H9 (cell line): Measurements from ENCODE around the gene FEV. TPM values are rescaled to one million over a fixed set of nuclear protein-coding genes. Genes with fewer than 3 reads are reported as not detected.

Experiments used
- DNase-seq: peaks from one replicate; pipeline ENCODE4 v3.0.0-alpha.2; 2017
- H2AFZ ChIP-seq: one replicate; pipeline ENCODE4 v1.6.1; 2013; ENCODE audit warnings: mild to moderate bottlenecking, low read length, control low read depth, moderate library complexity
- H2AK5ac ChIP-seq: 2 replicates; pipeline ENCODE4 v1.6.1; 2013; ENCODE audit warnings: low read length, control low read depth, mixed read lengths; ENCODE audit not compliant: insufficient read length
- H2BK120ac ChIP-seq: one replicate; pipeline ENCODE4 v1.6.1; 2013; ENCODE audit warnings: low read depth, mild to moderate bottlenecking, low read length, control low read depth, inconsistent platforms; ENCODE audit not compliant: poor library complexity, severe bottlenecking
- H2BK12ac ChIP-seq: 2 replicates; pipeline ENCODE4 v1.6.1; 2013; ENCODE audit warnings: low read length, control low read depth, mixed read lengths, low read depth; ENCODE audit not compliant: insufficient read length
- H2BK15ac ChIP-seq: 2 replicates; pipeline ENCODE4 v1.6.1; 2013; ENCODE audit warnings: low read depth, low read length, control low read depth
- H2BK20ac ChIP-seq: one replicate; pipeline ENCODE4 v1.6.1; 2013; ENCODE audit warnings: low read depth, mild to moderate bottlenecking, low read length, control low read depth, inconsistent platforms; ENCODE audit not compliant: poor library complexity, severe bottlenecking
- H2BK5ac ChIP-seq: 2 replicates; pipeline ENCODE4 v1.6.1; 2013; ENCODE audit warnings: low read length, control low read depth, mixed read lengths; ENCODE audit not compliant: insufficient read length
- H3K14ac ChIP-seq: 2 replicates; pipeline ENCODE4 v1.6.1; 2013; ENCODE audit warnings: low read length, control low read depth; ENCODE audit not compliant: insufficient read depth
- H3K18ac ChIP-seq: 2 replicates; pipeline ENCODE4 v1.6.1; 2013; ENCODE audit warnings: low read depth, mild to moderate bottlenecking, mixed read lengths, low read length, control low read depth; ENCODE audit not compliant: insufficient read length
- H3K23ac ChIP-seq: 2 replicates; pipeline ENCODE4 v1.6.1; 2013; ENCODE audit warnings: low read length, control low read depth, mixed read lengths, low read depth; ENCODE audit not compliant: insufficient read length
- H3K23me2 ChIP-seq: 2 replicates; pipeline ENCODE4 v1.6.1; 2013; ENCODE audit warnings: low read depth, mild to moderate bottlenecking, mixed read lengths, low read length, control low read depth; ENCODE audit not compliant: insufficient read length, poor library complexity, severe bottlenecking
- H3K27ac ChIP-seq: 2 replicates; pipeline ENCODE4 v1.5.1; 2013; ENCODE audit warnings: low read length, control low read depth, mixed read lengths, low read depth; ENCODE audit not compliant: insufficient read length
- H3K27me3 ChIP-seq: 2 replicates; pipeline ENCODE4 v1.6.1; 2013; ENCODE audit warnings: low read length, control low read depth, inconsistent platforms; ENCODE audit not compliant: insufficient read depth
- H3K4ac ChIP-seq: 2 replicates; pipeline ENCODE4 v1.6.1; 2013; ENCODE audit warnings: low read depth, mild to moderate bottlenecking, control low read depth, inconsistent platforms, low read length, moderate library complexity
- H3K4me1 ChIP-seq: 2 replicates; pipeline ENCODE4 v1.6.1; 2013; ENCODE audit warnings: low read length, control low read depth, inconsistent platforms; ENCODE audit not compliant: insufficient read depth
- H3K4me2 ChIP-seq: 2 replicates; pipeline ENCODE4 v1.6.1; 2013; ENCODE audit warnings: low read length, control low read depth, mixed read lengths; ENCODE audit not compliant: insufficient read length, insufficient read depth
- H3K56ac ChIP-seq: 2 replicates; pipeline ENCODE4 v1.6.1; 2013; ENCODE audit warnings: low read depth, mild to moderate bottlenecking, mixed read lengths, low read length, control low read depth; ENCODE audit not compliant: insufficient read length
- H3K79me1 ChIP-seq: 2 replicates; pipeline ENCODE4 v1.6.1; 2013; ENCODE audit warnings: low read depth, mild to moderate bottlenecking, moderate library complexity, low read length, control low read depth, inconsistent platforms; ENCODE audit not compliant: insufficient read depth, poor library complexity, severe bottlenecking
- H3K79me2 ChIP-seq: 2 replicates; pipeline ENCODE4 v1.6.1; 2013; ENCODE audit warnings: low read length, control low read depth, inconsistent platforms; ENCODE audit not compliant: insufficient read depth
- H3K9ac ChIP-seq: 2 replicates; pipeline ENCODE4 v1.6.1; 2013; ENCODE audit warnings: low read length, control low read depth, mixed read lengths; ENCODE audit not compliant: insufficient read length; ENCODE audit errors: extremely low read depth
- H3K9me3 ChIP-seq: one replicate; pipeline ENCODE4 v1.6.1; 2013; ENCODE audit warnings: low read depth, low read length, inconsistent platforms; ENCODE audit not compliant: control insufficient read depth
- H3T11ph ChIP-seq: one replicate; pipeline ENCODE4 v1.6.1; 2013; ENCODE audit warnings: mild to moderate bottlenecking, low read length, control low read depth, inconsistent platforms
- H4K20me1 ChIP-seq: one replicate; pipeline ENCODE4 v1.6.1; 2013; ENCODE audit not compliant: control insufficient read depth, insufficient read length, insufficient read depth
- H4K5ac ChIP-seq: 2 replicates; pipeline ENCODE4 v1.6.1; 2013; ENCODE audit warnings: low read depth, mild to moderate bottlenecking, mixed read lengths, low read length, control low read depth; ENCODE audit not compliant: insufficient read length
- H4K8ac ChIP-seq: replicated peaks from 2 replicates; pipeline ENCODE4 v1.6.1; 2013; ENCODE audit warnings: low read length, control low read depth, mixed read lengths, low read depth; ENCODE audit not compliant: insufficient read length
- H4K91ac ChIP-seq: 2 replicates; pipeline ENCODE4 v1.6.1; 2013; ENCODE audit warnings: low read depth, mild to moderate bottlenecking, moderate library complexity, mixed read lengths, low read length, control low read depth; ENCODE audit not compliant: insufficient read length
- H3K27ac Mint-ChIP-seq, 3 experiments: 2 replicates in 2 of 3; 3 replicates in 1 of 3; pipeline ENCODE4 v1.8.0; 2020 to 2021; ENCODE audit warnings: mixed read lengths in 3 of 3, mild to moderate bottlenecking in 1 of 3, moderate library complexity in 1 of 3
- H3K27me3 Mint-ChIP-seq: 2 replicates; pipeline ENCODE4 v1.8.0; 2021; ENCODE audit warnings: low read depth, mild to moderate bottlenecking, moderate library complexity, mixed read lengths
- H3K36me3 Mint-ChIP-seq, 3 experiments: 2 replicates in 2 of 3; 3 replicates in 1 of 3; pipeline ENCODE4 v1.8.0; 2020 to 2021; ENCODE audit warnings: low read depth in 3 of 3, mixed read lengths in 3 of 3; ENCODE audit not compliant: insufficient read depth in 1 of 3
- H3K4me1 Mint-ChIP-seq, 2 experiments: 2 replicates each; pipeline ENCODE4 v1.8.0; 2020; ENCODE audit warnings: mixed read lengths in 2 of 2
- H3K4me3 Mint-ChIP-seq, 2 experiments: 2 replicates in 1 of 2; 3 replicates in 1 of 2; pipeline ENCODE4 v1.8.0; 2020 to 2021; ENCODE audit warnings: mild to moderate bottlenecking in 2 of 2, mixed read lengths in 2 of 2, moderate library complexity in 1 of 2
- H3K9me3 Mint-ChIP-seq, 2 experiments: 2 replicates in 1 of 2; 3 replicates in 1 of 2; pipeline ENCODE4 v1.8.0; 2020; ENCODE audit warnings: mild to moderate bottlenecking in 2 of 2, mixed read lengths in 2 of 2, moderate library complexity in 1 of 2
- CTCF ChIP-seq: fragments of 200-600 bp; sonication (generic); conservative IDR thresholded peaks from 3 replicates; pipeline ENCODE4 v1.8.0; 2021; ENCODE audit warnings: antibody characterized with exemption, mild to moderate bottlenecking
- WGBS: extraction: QIAGEN DNeasy Blood & Tissue Kit; methylation state at CpG from one replicate; pipeline ENCODE4 v1.1.7; 2013; ENCODE audit warnings: missing lambda C conversion rate, low lambda C conversion rate, mixed read lengths; ENCODE audit not compliant: insufficient read length; ENCODE audit errors: extremely low coverage; 5-methylcytosine and 5-hydroxymethylcytosine counted together
- total RNA-seq: library from RNA; stranded (reverse); gene quantifications from 2 replicates; pipeline ENCODE4 v1.2.1, GENCODE V29; 2021

Gene FEV
- total RNA-seq, 1 experiment from 2014 or later = not detected

DNA sequence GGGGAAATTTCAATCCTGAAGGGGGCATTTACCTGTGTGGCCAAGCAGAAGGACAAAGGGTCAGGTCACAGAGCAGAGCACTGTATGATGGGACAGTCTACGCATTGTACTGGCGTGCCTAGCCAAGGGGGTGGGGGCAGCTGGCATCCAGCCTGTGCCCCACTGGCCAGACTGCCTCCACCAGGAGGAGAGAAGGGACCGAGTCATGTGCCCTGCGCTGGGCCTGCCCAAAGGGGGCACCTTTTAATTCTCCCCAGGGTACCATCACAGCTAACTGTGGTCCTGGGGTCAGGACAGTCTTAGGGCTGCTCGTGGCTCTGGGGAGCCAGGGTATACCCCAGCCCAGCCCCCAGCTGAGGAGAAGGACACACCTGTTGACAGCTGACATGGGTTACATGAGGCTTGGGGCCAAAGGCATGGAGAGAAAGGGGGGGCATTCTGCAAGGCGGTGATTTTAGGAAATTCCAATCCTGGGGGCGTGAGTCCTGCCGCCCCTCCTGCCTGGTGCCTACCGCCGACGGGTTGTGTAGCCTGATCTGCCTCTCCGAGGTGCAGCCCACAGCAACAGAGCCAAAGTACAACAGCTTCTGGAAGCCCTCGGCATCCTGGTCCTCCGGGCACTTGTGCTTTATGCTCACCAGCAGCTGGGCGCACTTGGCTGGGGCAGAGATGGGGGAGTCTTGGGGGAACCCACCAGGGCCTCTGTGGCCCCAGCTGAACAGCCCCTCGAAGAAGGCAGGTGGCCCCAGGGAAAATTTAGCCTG, 45.4 kb upstream of the FEV start:
- Histone ChIP-seq H3K9me3 (no peaks in the 10 kb centered on the region), H2BK12ac (no peak overlapping the region), H2AK5ac (no peak overlapping the region), H3K27ac (no peak overlapping the region), H3K23me2 (no peaks in the 10 kb centered on the region), H2BK20ac (no peak overlapping the region), H3K9ac (no peak overlapping the region), H3K4ac (no peak overlapping the region), H3K79me1 (no peaks in the 10 kb centered on the region), H4K5ac (no peak overlapping the region), H2BK120ac (no peak overlapping the region), H2BK5ac (no peak overlapping the region), H3K18ac (no peak overlapping the region), H2AFZ (no peak overlapping the region), H3K4me1 (no peaks in the 10 kb centered on the region), H2BK15ac (no peak overlapping the region), H3K23ac (no peak overlapping the region), H3K14ac (no peak overlapping the region), H3K27me3 (no peaks in the 10 kb centered on the region), H3K56ac (no peak overlapping the region), H4K20me1 (no peaks in the 10 kb centered on the region), H3K4me2 (no peak overlapping the region), H4K91ac (no peak overlapping the region), H4K8ac (no peak overlapping the region), H3K79me2 (no peaks in the 10 kb centered on the region), H3T11ph (no peak overlapping the region)
- H3K27ac Mint-ChIP-seq = peak overlapping the region in 1 of 3 experiments; percentile 44; a peak in 1 of 7 replicates
- no peaks in the 10 kb centered on the region for H3K36me3 Mint-ChIP-seq
- no peak for TF ChIP-seq CTCF
- WGBS = no CpG with 5 or more reads among the region's 16 CpGs
- no peaks in the 10 kb centered on the region for H3K9me3 Mint-ChIP-seq
- H3K27me3 Mint-ChIP-seq = peaks cover 27% of the 10 kb centered on the region
- DNase-seq = no peak
- no peak overlapping the region for H3K4me3 Mint-ChIP-seq
- H3K4me1 Mint-ChIP-seq = peaks cover 4% of the 10 kb centered on the region in 2 experiments
